Measurements from ENCODE around the gene NFIC.

Gene NFIC

GRCh38 chr19:3366753-3367627, 607 bp downstream of the NFIC start:
- TF ChIP-seq POLR2A (IDR thresholded peaks at IDR 0.05; ENCODE audit: extremely low read depth, insufficient read length) (no peak), MYC (IDR thresholded peaks at IDR 0.05; ENCODE audit: low read depth, low read length) (peak; percentile 48; the same call in 1 of the 2 replicates), CTCF (IDR thresholded peaks at IDR 0.05; ENCODE audit: low read depth, low read length) (no peak), MAX (IDR thresholded peaks at IDR 0.05; ENCODE audit: low read depth, low read length) (peak; percentile 61)
- DNase-seq (ENCODE audit: low read depth) = peak; percentile 85
- H3K4me3 ChIP-seq (ENCODE audit: low read depth, low read length) = peak overlapping the region; percentile 56

GRCh38 chr19:3367628-3368440, 1.5 kb downstream of the NFIC start:
- no peak for DNase-seq (ENCODE audit: low read depth)
- peak overlapping the region; percentile 47 for H3K4me3 ChIP-seq (ENCODE audit: low read depth, low read length)

GRCh38 chr19:3368441-3368795, 2.0 kb downstream of the NFIC start:
- no peak for DNase-seq (ENCODE audit: low read depth)
- H3K4me3 ChIP-seq (ENCODE audit: low read depth, low read length) = no peak overlapping the region
- TF ChIP-seq MAX (IDR thresholded peaks at IDR 0.05; ENCODE audit: low read depth, low read length) (no peak), CTCF (IDR thresholded peaks at IDR 0.05; ENCODE audit: low read depth, low read length) (no peak), MYC (IDR thresholded peaks at IDR 0.05; ENCODE audit: low read depth, low read length) (no peak), POLR2A (IDR thresholded peaks at IDR 0.05; ENCODE audit: extremely low read depth, insufficient read length) (no peak)

More at GRCh38 chr19:3367628-3368440, 1.5 kb downstream of the NFIC start:
- no peak for TF ChIP-seq MYC (IDR thresholded peaks at IDR 0.05; ENCODE audit: low read depth, low read length)
- no peak for TF ChIP-seq POLR2A (IDR thresholded peaks at IDR 0.05; ENCODE audit: extremely low read depth, insufficient read length)
- TF ChIP-seq CTCF (IDR thresholded peaks at IDR 0.05; ENCODE audit: low read depth, low read length) = no peak
- no peak; the same call in 1 of the 2 replicates for TF ChIP-seq MAX (IDR thresholded peaks at IDR 0.05; ENCODE audit: low read depth, low read length)

GRCh38 chr19:3368848-3369336, 2.5 kb downstream of the NFIC start:
- H3K4me3 ChIP-seq (ENCODE audit: low read depth, low read length) = no peak overlapping the region
- no peak for DNase-seq (ENCODE audit: low read depth)
- TF ChIP-seq CTCF (IDR thresholded peaks at IDR 0.05; ENCODE audit: low read depth, low read length) (no peak), POLR2A (IDR thresholded peaks at IDR 0.05; ENCODE audit: extremely low read depth, insufficient read length) (no peak), MAX (IDR thresholded peaks at IDR 0.05; ENCODE audit: low read depth, low read length) (no peak), MYC (IDR thresholded peaks at IDR 0.05; ENCODE audit: low read depth, low read length) (no peak)

GRCh38 chr19:3369337-3370213, 3.2 kb downstream of the NFIC start:
- H3K4me3 ChIP-seq (ENCODE audit: low read depth, low read length) = no peak overlapping the region
- TF ChIP-seq POLR2A (IDR thresholded peaks at IDR 0.05; ENCODE audit: extremely low read depth, insufficient read length) = no peak
- TF ChIP-seq CTCF (IDR thresholded peaks at IDR 0.05; ENCODE audit: low read depth, low read length) = no peak
- no peak for TF ChIP-seq MYC (IDR thresholded peaks at IDR 0.05; ENCODE audit: low read depth, low read length)
- no peak for TF ChIP-seq MAX (IDR thresholded peaks at IDR 0.05; ENCODE audit: low read depth, low read length)
- DNase-seq (ENCODE audit: low read depth) = no peak
